IMR-90 (cell line): Measurements from ENCODE around the gene MSANTD7. TPM values are rescaled to one million over a fixed set of nuclear protein-coding genes. Genes with fewer than 3 reads are reported as not detected.

Experiments used
- polyA plus RNA-seq, 3 experiments: library from polyadenylated mRNA; depleted of rRNA; stranded (reverse); fragments of >200 nt; gene quantifications; 2 replicates each; pipeline ENCODE4 v1.2.3, GENCODE V29; 2012; ENCODE audit warnings: low replicate concordance in 1 of 3
- total RNA-seq: library from RNA; depleted of rRNA; stranded (reverse); fragments of >200 nt; gene quantifications from 2 replicates; pipeline ENCODE4 v1.2.3, GENCODE V29; 2012; rRNA removed

Gene MSANTD7
- total and polyA plus RNA-seq, 2 of the 4 experiments (the other 2 are of a cell fraction): 4.7 to 16.0 TPM

Other genes with a start within 250 kb of the MSANTD7 start
- gene FAM107B, start 63.4 kb upstream of the MSANTD7 start, total RNA-seq: 27.1 and 46.4 TPM in 2 replicates
- 19.1 and 26.4 TPM in 2 replicates for gene FAM107B, start 63.4 kb upstream of the MSANTD7 start, polyA plus RNA-seq (2012; rRNA removed)
- 0.72 and 0.83 TPM in 2 replicates for gene CDNF, start 269 bp upstream of the MSANTD7 start, total RNA-seq
- gene CDNF, start 269 bp upstream of the MSANTD7 start, polyA plus RNA-seq (2012; rRNA removed): 1.1 and 1.3 TPM in 2 replicates
- 11.8 and 15.6 TPM in 2 replicates for gene HSPA14, start within 50 bp of the MSANTD7 start, total RNA-seq
- gene HSPA14, start within 50 bp of the MSANTD7 start, polyA plus RNA-seq (2012; rRNA removed): 8.7 and 10.3 TPM in 2 replicates
- gene SUV39H2, start 40.6 kb downstream of the MSANTD7 start, total RNA-seq: 14.5 and 23.3 TPM in 2 replicates
- 3.6 and 5.3 TPM in 2 replicates for gene SUV39H2, start 40.6 kb downstream of the MSANTD7 start, polyA plus RNA-seq (2012; rRNA removed)
- gene DCLRE1C, start 115.8 kb downstream of the MSANTD7 start, total RNA-seq: 8.1 TPM in 2 replicates
- gene DCLRE1C, start 115.8 kb downstream of the MSANTD7 start, polyA plus RNA-seq (2012; rRNA removed): 2.6 and 2.9 TPM in 2 replicates
- gene MEIG1, start 121.1 kb downstream of the MSANTD7 start, total RNA-seq: not detected in 2 replicates
- gene MEIG1, start 121.1 kb downstream of the MSANTD7 start, polyA plus RNA-seq (2012; rRNA removed): not detected in 2 replicates
- gene OLAH, start 205.6 kb downstream of the MSANTD7 start, total RNA-seq: under 0.01 TPM in 1 of 2 replicates, not detected in the other
- gene OLAH, start 205.6 kb downstream of the MSANTD7 start, polyA plus RNA-seq (2012; rRNA removed): not detected in 2 replicates